ENCODE data around the gene ZNF414. TPM values are rescaled to one million over a fixed set of nuclear protein-coding genes. Genes with fewer than 3 reads are reported as not detected.

The ZNF414 gene
- total RNA-seq, 2 donors from 2014 or later: 8.2 to 13.5 TPM

DNA sequence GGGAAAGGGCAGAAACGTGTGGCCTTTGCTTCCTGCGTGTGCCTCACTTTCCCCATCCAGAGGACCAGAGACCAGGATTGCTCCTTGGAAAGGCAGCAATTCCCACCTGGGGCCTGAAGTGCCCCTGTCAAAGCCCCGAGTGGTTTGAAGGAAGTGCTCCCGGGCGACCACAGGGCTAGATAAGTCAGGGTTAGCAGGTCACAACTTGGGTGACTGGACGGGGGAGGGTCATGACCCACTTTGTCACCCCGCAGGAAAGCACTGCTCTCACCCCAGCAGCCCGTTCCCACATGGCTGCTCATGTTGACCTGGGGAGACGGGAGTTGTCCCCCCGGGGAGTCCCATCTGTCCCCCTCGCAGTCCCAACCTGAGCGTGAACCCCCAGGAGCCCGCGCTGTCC, 12.0 kb downstream of the ZNF414 start:
- no peaks in the 10 kb centered on the region for H3K27me3 ChIP-seq
- no peak for DNase-seq (ENCODE audit: low spot score)
- peaks cover 0 to 11% of the 10 kb centered on the region in 2 donors for H3K4me1 ChIP-seq
- no peak overlapping the region for H3K27ac ChIP-seq
- H3K4me3 ChIP-seq: no peak overlapping the region
- no peaks in the 10 kb centered on the region for H3K9me3 ChIP-seq
- no peaks in the 10 kb centered on the region for H3K36me3 ChIP-seq
- TF ChIP-seq, protein P1, sequence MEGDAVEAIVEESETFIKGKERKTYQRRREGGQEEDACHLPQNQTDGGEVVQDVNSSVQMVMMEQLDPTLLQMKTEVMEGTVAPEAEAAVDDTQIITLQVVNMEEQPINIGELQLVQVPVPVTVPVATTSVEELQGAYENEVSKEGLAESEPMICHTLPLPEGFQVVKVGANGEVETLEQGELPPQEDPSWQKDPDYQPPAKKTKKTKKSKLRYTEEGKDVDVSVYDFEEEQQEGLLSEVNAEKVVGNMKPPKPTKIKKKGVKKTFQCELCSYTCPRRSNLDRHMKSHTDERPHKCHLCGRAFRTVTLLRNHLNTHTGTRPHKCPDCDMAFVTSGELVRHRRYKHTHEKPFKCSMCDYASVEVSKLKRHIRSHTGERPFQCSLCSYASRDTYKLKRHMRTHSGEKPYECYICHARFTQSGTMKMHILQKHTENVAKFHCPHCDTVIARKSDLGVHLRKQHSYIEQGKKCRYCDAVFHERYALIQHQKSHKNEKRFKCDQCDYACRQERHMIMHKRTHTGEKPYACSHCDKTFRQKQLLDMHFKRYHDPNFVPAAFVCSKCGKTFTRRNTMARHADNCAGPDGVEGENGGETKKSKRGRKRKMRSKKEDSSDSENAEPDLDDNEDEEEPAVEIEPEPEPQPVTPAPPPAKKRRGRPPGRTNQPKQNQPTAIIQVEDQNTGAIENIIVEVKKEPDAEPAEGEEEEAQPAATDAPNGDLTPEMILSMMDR (IDR thresholded peaks at IDR 0.05): no peak

DNA sequence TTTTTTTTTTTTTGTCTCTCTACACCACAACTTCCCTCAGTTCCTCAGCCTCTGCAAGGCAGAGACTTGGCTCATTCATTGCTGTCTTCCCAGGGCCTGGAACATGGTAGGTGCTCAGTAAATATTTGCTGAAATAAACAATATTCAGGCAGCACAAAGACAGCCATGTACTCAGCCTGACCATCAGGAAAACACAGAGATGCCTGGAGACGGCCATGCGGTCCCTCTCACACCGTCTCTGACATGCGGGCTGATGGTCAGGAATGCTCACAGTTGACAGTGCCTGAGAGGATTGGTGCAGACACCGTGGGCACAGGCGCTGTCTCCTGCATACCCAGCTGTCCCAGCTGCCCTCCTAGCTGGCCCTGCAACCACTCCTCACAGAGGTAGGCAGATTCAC, 12.5 kb downstream of the ZNF414 start:
- no peak for DNase-seq (ENCODE audit: low spot score)
- no peaks in the 10 kb centered on the region for H3K27me3 ChIP-seq
- TF ChIP-seq, protein P1 (IDR thresholded peaks at IDR 0.05): no peak
- H3K4me1 ChIP-seq: peaks cover 0 to 10% of the 10 kb centered on the region in 2 donors
- H3K9me3 ChIP-seq: no peaks in the 10 kb centered on the region
- no peaks in the 10 kb centered on the region for H3K36me3 ChIP-seq
- H3K4me3 ChIP-seq: no peak overlapping the region
- no peak overlapping the region for H3K27ac ChIP-seq

DNA sequence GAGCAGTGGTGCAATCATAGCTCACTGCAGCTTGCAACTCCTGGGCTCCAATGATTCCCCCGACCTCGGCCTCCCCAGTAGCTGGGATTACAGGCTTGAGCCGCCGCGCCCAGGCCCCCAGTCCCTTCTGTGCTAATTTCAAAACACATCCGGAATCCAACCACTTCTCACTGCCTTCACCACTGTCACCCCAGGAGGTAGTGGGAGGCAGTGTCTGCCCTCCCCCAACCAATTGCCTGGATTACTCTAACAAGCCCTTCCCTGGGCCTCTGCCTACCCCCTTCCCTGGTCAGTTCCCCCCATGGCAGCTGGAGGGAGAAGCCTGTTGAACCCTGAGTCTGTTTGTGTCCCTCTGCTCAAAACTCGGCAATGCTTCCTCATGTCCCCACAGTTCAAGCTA, 13.8 kb downstream of the ZNF414 start:
- H3K36me3 ChIP-seq: no peaks in the 10 kb centered on the region
- no peak overlapping the region for H3K27ac ChIP-seq
- no peak for DNase-seq (ENCODE audit: low spot score)
- TF ChIP-seq, protein P1 (IDR thresholded peaks at IDR 0.05): no peak
- no peaks in the 10 kb centered on the region for H3K4me1 ChIP-seq
- no peaks in the 10 kb centered on the region for H3K27me3 ChIP-seq
- H3K9me3 ChIP-seq: no peaks in the 10 kb centered on the region
- no peak overlapping the region for H3K4me3 ChIP-seq

DNA sequence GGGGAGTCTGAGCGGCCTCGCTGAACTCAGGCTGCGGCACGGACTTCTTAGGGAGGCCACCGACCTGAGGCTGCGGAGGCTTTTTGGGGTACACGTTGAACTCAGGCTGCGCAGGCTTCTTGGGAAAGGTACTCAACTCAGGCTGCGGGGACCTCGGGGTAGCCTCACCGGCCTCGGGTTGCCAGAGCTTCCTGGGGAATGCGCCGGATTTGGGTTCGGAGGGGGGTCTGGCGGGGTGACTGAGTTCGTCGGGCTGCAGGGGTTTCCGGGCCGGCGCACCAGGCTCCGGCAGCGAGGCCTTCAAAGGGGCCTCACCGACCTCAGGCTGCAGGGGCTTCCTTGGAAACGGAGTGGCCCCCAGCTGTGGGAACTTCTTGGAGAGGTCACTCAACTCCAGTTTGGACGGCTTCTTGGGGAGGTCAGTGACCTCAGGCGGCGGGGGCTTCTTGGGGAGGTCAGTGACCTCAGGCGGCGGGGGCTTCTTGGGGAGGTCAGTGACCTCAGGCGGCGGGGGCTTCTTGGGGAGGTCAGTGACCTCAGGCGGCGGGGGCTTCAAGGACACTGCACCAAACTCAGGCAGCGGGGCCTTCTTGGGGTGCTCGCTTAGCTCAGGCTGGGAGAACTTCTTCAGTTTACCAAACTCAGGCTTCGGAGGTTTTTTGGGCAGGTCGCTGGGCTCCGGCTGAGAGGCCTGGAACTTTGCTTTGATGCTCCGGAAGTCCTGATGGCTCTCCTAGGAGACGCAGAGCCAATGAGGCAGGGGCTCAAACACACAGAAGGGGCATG, 14.7 kb downstream of the ZNF414 start:
- no peaks in the 10 kb centered on the region for H3K4me1 ChIP-seq
- H3K9me3 ChIP-seq: no peaks in the 10 kb centered on the region
- TF ChIP-seq, protein P1 (IDR thresholded peaks at IDR 0.05): no peak
- no peaks in the 10 kb centered on the region for H3K36me3 ChIP-seq
- no peak overlapping the region for H3K27ac ChIP-seq
- no peak for DNase-seq (ENCODE audit: low spot score)
- no peak overlapping the region for H3K4me3 ChIP-seq
- no peaks in the 10 kb centered on the region for H3K27me3 ChIP-seq

DNA sequence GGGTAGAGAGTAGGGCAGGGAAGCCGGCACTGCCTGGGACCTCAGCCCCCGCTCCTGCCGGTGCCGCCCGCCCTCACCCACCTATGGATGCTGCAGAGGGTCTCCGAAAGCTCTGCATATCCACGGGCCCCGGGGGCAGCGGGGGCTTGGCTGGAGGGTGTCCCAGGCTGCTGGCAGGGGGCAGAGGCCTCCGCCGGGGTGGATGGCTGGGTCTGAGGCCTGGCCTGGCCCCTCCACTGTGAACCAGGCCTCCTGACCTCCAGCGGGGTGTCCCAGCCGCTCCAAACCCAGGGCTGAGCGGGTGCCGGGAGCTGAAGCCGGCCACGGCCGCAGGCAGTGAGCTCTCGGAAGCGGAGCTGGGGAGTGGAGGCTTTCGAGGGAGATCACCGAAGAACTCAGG, 15.7 kb downstream of the ZNF414 start:
- no peaks in the 10 kb centered on the region for H3K4me1 ChIP-seq
- no peaks in the 10 kb centered on the region for H3K9me3 ChIP-seq
- H3K4me3 ChIP-seq: no peak overlapping the region
- DNase-seq (ENCODE audit: low spot score): no peak
- no peaks in the 10 kb centered on the region for H3K36me3 ChIP-seq
- TF ChIP-seq, protein P1 (IDR thresholded peaks at IDR 0.05): no peak
- H3K27me3 ChIP-seq: no peaks in the 10 kb centered on the region
- no peak overlapping the region for H3K27ac ChIP-seq

DNA sequence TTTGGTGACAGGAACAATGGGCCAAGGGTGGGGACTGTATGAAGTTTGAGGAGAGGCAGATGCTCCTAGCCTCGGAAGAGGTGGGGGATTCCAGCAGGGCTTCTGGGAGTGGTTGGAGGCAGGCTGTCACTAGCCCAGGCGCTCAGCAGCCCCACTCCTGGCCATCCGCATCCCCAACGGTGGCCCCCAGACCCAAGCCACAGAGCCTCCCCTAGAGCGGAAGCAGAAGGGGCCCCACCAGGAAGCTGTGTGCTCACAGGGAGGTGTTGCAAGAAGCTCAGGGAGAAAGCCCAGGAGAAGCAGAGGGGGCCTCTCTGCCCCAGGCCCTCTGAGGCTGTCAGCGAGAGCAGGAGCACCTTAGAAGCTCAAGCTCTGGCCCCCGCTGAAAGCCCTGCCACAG, 19.8 kb downstream of the ZNF414 start:
- Histone ChIP-seq H3K27ac (no peak overlapping the region), H3K27me3 (no peaks in the 10 kb centered on the region), H3K36me3 (peaks cover 7% of the 10 kb centered on the region), H3K9me3 (no peaks in the 10 kb centered on the region), H3K4me1 (no peaks in the 10 kb centered on the region), H3K4me3 (no peak overlapping the region)
- TF ChIP-seq, protein P1 (IDR thresholded peaks at IDR 0.05): no peak
- no peak for DNase-seq (ENCODE audit: low spot score)

Measured in right atrium auricular region (tissue), 2 donors.